HG02642 (cell line): ENCODE measurements around the gene ABCA7.

Experiments used
- ATAC-seq: cut with Tn5 transposase; IDR thresholded peaks from one replicate; pipeline ENCODE4 v1.9.1; 2021; ENCODE audit warnings: mild to moderate bottlenecking; ENCODE audit not compliant: unreplicated experiment, poor library complexity

The ABCA7 gene

GRCh38 chr19:1082928-1083816 lies 43.3 kb downstream of the ABCA7 start:
- no peak for ATAC-seq

GRCh38 chr19:1084024-1084868 lies 44.3 kb downstream of the ABCA7 start:
- no peak for ATAC-seq

- no peak for ATAC-seq
These were observed 45.2 kb downstream of the ABCA7 start for GRCh38 chr19:1085053-1085658.

- ATAC-seq: no peak
These were observed 46.0 kb downstream of the ABCA7 start for GRCh38 chr19:1085676-1086442.

GRCh38 chr19:1086613-1087012 lies 46.7 kb downstream of the ABCA7 start:
- ATAC-seq: no peak

GRCh38 chr19:1087813-1088415 lies 48.0 kb downstream of the ABCA7 start:
- ATAC-seq: no peak

- ATAC-seq: no peak
These were observed 48.6 kb downstream of the ABCA7 start for GRCh38 chr19:1088416-1089010.

DNA sequence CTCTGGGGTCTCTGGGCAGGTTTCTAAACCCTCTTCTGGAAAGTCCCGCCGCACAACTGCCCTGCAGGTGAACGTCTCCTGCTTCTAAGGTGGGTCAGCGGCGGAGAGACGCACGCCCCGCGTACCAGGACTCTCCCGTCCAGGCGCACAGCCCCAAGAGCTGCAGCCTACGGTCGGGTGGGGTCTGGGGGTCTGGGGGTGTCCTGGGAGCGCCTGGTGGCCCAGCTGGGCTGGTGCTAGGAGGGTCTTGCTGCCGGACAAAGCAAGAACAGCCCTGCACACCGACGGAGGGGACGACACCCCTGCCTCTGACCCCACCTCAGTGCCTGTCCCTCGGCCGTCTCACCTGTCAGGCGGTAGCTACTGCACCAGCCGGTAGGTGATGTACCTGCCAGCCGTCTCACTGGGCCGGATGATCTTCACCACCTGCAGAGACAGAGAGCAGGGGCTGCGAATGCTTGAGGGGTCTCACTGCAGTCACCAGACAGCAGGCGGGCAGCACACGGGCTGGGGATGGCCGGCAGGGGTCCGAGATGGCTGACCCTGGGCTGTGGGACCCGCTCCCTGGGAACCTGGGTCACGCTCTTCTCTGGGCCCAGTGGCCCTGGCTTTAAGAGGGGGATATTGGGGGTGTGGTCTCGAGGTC lies 49.3 kb downstream of the ABCA7 start:
- ATAC-seq: no peak

GRCh38 chr19:1089891-1090290 lies 50.0 kb downstream of the ABCA7 start:
- ATAC-seq: no peak

GRCh38 chr19:1090731-1091543 lies 51.0 kb downstream of the ABCA7 start:
- ATAC-seq: no peak

DNA sequence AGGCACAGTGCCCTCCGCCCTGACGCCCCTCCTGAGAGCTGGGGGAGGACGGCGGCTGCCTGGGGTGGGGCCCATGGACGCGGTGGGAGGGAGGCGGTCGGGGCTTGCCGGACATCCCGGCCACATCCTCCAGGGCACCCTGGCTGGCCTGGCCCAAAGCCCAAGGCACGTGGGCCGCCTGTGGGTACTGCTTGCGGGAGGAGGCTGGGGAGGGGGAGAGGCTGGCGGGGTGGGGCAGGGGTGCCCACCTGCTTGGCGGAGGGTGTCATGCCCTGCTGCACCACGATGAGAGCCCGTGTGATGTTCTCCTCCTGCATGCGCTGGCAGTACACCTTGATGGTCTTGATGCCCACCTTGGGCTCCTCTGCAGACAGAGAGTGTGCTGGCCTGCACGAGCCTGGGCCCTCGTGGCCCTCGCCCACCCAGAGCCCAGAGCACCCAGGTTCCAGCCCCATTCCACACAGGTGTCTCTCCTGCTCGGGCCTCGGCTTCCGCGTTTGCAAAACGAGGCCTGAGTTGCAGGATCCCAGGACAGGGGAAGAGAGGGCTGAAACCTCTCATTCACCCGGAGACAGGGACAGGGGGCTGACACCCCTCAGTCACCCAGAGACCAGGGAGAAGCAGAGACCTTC lies 51.8 kb downstream of the ABCA7 start:
- no peak for ATAC-seq

DNA sequence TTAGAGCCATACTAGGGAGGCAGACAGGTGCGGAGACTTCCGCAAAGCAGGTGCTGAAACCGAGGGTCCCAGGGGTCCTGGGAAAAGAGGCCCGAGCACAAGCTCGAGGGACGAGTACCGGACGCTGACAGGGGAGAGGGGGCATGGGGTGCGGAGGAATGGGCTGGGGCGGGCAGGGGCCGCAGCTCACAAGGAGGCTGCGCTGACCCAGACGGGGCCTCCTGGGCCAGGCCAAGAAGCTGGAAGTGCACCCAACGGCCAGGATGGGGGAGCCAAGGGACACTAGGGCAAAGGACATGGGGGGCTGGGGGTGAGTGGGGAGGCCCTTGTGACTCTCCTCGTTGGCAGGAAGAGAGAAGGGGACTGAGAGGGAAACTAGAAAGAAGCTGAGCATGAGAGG lies 53.4 kb downstream of the ABCA7 start:
- no peak for ATAC-seq

DNA sequence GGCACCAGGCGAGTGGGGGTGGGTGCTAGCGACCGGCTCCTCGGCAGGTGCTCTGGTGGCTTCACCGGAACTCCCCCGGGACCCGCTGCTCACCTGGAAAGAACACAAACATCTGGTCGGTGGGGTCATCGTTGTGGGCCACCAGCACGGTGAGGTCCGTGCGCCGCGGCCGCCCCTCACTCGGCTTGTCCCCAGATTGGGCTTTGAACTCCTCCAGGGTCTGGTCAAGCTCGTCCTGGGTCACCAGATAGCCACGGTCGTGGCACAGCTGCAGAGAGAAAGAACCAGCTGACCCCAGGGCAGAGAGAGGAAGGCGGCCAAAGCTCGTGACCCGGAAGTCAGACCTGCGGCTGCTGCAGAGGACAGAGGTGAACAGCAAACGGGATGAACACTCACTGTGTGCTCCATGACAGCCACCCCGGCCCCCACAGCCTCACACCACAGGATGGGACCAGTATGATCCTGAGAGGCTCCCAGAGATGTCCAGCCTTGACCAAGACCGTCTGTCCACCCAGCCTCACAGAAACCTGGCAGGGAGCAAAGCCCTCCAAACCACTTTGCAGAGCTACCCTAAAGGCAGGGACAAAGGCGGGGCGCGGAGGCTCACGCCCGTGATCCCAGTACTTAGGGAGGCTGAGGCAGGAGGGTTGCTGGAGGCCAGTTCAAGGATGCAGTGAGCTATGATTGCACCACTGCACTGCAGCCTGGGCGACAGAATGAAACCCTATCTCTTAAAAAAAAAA lies 54.1 kb downstream of the ABCA7 start:
- ATAC-seq: no peak

- no peak for ATAC-seq
These were observed 54.7 kb downstream of the ABCA7 start for GRCh38 chr19:1094655-1094977.

DNA sequence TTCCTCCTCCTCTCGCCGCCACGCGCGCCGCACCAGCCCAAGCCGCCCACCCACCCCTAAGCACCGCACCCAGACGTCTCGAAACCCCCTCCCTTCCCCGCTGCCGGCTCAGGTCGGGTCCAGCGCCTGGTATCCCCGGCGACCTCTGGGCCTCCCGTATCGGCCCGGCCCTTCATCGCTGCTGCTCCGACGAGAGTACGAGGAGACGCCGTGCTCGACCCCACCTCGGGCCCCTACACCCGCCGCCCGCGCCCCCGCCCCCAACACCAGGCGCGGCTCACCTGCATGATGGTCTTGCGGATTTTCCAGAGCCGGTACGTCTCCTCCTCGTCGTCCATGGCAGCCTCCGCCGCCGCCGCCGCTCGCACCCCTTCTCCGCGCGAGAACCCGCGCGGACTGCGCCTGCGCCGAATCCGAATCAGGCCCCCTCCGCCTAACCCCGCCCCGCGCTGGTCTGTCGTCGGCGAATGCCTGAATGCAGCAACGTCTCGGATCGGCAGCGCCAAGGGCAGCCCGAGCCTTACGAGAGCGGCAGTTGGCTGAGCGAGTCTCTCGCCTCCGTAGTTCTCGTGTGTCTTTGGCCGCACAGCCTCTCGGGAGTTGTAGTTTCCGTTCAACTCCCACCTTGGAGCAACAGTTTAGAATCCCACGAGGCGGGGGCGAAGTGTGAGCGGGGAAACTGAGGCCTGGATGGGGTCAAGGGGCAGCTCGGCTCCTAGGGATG lies 55.2 kb downstream of the ABCA7 start, which contains the start of gene POLR2E:
TSS of gene POLR2E (minus strand) at position 398 of the 724 bp plus-strand sequence. CDS start at position 338, 60 bp downstream.
- ATAC-seq: peak; percentile 86

- no peak for ATAC-seq
These were observed 57.9 kb downstream of the ABCA7 start for GRCh38 chr19:1097810-1098176.
